NOMO-1 treated with DMSO at 0.1 percent for 48 hours (cell line): Measurements from ENCODE around the gene SLC25A38.
"Not testable (repeated sequence)": the region's sequence is repeated elsewhere in the genome, so short reads cannot be mapped to it uniquely, and the experiment has no call there.

ENCODE experiments used
- DNase-seq: peaks from one replicate; lab custom pipeline; 2025; ENCODE audit not compliant: unreplicated experiment; lab: John Stamatoyannopoulos, UW

The SLC25A38 gene

GRCh38 chr3:39407259-39407629 is 24.1 kb downstream of the SLC25A38 start:
- DNase-seq = no peak

- DNase-seq = no peak
Observed at GRCh38 chr3:39407773-39408492, 24.8 kb downstream of the SLC25A38 start.

GRCh38 chr3:39408493-39409372 is 25.6 kb downstream of the SLC25A38 start:
- no peak for DNase-seq

DNA sequence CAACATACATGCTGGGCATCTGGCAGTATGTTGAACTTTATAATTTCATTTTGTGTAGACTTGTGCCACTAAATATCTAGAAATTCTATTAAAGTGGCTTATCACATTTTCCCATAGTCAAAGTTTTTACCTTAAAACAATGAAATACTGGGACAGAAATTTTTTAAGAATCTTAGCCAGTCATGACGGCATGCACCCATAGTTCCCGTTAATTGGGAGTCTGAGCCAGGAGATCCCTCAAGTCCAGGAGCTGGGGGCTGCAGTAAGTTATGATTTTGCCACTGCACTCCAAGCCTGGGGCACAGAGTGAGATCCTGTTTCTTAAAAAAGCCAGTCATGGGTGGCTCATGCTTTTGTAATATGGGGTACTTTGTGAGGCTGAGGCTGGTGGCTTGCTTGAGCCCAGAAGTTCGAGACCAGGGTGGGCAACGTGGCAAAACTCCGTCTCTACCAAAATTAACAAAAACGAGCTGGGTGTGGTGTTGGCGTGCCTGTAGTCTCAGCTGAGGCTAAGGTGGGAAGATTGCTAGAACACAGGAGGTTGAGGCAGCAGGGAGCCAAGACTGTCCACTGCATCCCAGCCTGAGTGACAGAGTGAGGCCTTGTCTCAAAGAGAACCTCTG is 26.5 kb downstream of the SLC25A38 start:
- DNase-seq = no peak

GRCh38 chr3:39410893-39411292 is 27.7 kb downstream of the SLC25A38 start:
- no peak for DNase-seq

GRCh38 chr3:39412668-39413260 is 29.6 kb downstream of the SLC25A38 start:
- no peak for DNase-seq

- no peak for DNase-seq
Observed at GRCh38 chr3:39413691-39414420, 30.7 kb downstream of the SLC25A38 start.

- no peak for DNase-seq
Observed at GRCh38 chr3:39414421-39414907, 31.3 kb downstream of the SLC25A38 start.

DNA sequence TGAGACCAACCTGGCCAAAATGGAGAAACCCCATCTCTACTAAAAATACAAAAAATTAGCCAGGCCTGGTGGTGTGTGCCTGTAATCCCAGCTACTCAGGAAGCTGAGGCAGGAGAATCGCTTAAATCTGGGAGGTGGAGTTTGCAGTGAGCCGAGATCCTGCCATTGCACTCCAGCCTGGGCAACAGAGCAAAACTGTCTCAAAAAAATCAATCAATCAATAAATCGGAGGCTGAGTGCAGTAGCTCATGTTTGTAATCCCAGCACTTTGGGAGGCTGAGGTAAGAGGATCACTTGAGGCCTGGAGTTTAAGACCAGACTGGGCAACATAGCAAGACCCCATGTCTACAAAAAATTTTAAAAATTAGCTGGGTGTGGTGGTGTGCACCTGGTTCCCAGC is 32.1 kb downstream of the SLC25A38 start:
- not testable (repeated sequence) for DNase-seq

- no peak for DNase-seq
Observed at GRCh38 chr3:39415983-39416382, 32.8 kb downstream of the SLC25A38 start.

DNA sequence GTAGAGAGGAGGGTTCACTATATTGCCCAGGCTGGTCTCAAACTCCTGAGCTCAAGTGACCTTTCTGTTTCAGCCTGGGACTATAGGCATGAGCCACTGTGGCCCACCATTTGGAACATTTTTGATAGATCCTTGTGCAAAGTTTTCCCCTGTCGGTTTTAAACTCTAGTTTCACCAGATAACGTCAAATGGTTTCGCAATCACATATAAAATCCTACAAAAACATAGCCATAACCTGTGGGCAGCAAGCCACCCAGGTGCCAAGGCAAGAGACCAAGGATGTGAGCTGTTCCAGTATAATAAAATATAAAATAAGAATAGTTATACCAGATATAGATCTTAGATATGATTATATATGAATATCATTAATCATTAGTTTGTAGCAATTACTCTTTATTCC is 33.8 kb downstream of the SLC25A38 start:
- not testable (repeated sequence) for DNase-seq

DNA sequence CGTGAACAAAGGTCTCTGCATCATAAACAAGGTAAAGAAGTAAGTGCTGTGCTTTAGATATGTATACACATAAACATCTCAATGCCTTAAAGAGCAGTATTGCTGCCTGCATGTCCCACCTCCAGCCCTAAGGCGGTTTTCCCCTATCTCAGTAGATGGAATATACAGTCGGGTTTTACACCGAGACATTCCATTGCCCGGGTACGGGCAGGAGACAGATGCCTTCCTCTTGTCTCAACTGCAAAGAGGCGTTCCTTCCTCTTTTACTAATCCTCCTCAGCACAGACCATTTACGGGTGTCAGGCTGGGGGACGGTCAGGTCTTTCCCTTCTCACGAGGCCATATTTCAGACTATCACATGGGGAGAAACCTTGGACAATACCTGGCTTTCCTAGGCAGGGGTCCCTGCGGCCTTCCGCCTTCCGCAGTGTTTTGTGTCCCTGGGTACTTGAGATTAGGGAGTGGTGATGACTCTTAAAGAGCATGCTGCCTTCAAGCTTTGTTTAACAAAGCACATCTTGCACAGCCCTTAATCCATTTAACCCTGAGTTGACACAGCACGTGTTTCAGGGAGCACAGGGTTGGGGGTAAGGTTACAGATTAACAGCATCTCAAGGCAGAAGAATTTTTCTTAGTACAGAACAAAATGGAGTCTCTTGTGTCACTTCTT is 35.5 kb downstream of the SLC25A38 start:
- DNase-seq = not testable (repeated sequence)

- DNase-seq = no peak
Observed at GRCh38 chr3:39419742-39420315, 36.7 kb downstream of the SLC25A38 start.

- no peak for DNase-seq
Observed at GRCh38 chr3:39420543-39420942, 37.4 kb downstream of the SLC25A38 start.

DNA sequence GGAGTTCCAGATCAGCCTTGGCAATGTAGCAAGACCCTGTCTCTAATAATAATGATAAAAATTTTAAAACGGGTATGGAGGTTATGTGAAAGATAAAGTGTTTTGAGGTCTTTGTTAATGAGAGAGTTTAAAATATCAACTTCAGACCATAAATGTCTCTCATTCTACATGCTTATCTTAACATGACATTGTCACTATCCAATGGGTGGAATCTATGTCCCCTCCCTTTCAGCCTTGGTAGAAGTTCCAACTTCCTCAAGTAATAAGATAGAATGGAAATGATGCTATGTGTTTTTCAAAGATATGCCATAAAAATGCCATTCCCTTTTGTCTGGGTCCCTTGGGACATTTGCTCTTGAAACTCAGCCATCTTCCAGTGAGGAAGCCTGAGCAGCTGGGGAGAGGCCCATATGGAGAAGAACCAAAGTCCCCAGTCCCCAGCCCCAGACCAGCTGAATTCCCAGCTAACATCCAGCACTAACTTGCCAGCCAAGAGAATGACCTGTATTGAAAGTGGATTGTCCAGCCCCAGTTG is 40.3 kb downstream of the SLC25A38 start:
- DNase-seq = no peak

DNA sequence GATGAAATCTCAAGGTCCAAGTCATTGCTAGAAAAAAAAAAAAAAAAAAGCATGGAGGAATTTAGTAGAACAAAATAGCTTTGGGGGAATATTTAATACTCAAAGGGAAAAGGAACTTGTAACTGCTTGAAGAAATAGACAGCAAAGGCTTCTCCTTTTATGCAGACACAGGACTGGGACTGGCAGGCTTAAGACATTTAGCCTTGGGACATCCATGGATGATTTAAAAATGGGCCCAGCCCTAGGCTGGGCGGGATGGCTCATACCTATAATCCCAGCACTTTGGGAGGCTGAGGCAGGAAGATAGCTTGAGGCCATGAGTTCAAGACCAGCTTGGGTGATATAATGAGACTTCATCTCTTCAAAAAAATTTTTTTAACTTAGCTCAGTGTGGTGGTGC is 43.1 kb downstream of the SLC25A38 start:
- no peak for DNase-seq

DNA sequence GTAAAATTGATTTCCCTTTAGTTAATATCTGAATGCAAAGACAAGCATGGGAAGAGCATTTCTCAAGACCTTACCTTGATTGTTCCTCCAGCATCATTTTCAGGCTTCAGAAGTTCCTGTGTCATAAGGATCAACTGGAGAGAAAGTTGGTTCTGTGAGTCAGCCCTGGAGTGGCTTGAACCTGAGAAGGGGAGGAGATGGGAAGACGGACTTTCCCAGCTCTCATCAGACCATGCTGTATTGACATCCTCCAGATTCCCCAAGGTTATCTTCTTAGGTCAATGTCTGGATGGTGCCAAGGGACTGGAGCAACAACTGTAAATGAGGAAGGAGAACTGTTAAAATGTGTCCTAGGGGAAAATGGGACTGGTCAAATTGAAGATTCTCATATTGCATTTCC is 44.3 kb downstream of the SLC25A38 start:
- no peak for DNase-seq

- DNase-seq = no peak
Observed at GRCh38 chr3:39428745-39429201, 45.6 kb downstream of the SLC25A38 start.

DNA sequence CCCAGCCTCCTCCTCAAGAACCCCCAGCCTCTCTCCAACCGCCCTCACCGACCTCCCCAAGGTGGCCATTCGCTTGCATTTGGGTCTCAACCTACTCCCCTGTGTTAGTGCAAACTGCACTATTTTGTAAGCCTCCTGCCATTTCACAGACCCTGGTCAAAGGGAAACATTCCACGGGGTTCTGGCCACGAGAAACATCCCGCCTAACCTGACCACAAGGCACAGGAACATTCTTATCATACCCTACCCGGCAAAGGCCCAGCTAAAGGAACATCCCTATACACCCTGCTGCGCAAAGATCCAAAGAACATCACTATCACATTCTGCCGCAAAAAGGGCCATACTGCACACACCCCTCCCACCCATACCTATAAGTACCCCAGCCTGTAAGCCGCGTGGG is 46.3 kb downstream of the SLC25A38 start:
- DNase-seq = no peak
